KBM-7 (cell line): ENCODE data around the gene VSTM2B.

Source experiments
- DNase-seq: peaks from one replicate; pipeline ENCODE4 v3.0.0-alpha.2; 2015
- in situ Hi-C: fragments of 300-500 bp; cut with MboI; formaldehyde crosslinking; loops from 2 replicates; pipeline ENCODE4 v1.14.3; 2020; ENCODE audit warnings: low sequenced_read_pairs, low pct_unique_long_range_greater_than_20kb, mixed read lengths

The VSTM2B gene

DNA sequence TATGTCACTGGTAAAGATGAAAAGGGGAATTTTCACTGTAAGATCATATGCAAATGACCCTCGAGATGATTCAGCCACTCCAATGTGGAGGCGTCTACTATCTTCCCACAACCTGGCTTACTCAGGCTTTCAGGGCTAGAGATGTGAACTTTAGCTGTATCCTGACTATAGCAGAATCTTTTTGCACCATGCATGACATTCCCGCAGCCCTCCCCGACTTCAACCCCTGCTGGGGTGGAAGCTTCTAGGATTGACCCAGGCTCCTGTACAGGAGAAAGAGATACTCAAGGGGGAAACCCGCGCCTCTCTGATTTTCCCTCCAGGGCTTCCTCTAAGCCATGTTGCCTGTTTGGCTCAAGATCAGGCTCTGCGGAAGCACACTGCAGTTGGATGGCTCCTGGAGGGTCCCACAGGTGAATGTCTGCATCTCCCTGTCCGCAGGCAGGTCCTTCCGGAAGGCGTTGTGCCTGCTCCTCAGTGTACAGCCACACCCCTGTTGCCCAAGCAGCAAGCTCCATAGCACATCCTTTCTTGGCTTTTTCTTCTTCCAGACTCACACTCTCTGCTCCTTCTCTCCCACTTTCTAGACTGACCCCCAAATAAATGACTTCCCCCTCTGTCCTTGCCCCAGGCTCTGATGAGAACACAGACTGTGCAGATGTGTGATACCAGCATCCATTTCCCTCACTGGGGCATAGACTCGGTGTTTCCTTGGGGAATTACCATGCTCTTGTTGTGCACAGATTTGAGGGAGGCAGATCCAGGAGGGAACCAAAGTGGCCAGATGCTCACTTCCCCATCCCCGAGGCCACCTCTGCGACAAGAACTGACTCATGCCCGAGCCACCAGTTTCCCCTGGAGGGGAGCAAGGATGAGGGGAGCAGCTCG is 51.2 kb downstream of the VSTM2B start:
- no peak for DNase-seq

DNA sequence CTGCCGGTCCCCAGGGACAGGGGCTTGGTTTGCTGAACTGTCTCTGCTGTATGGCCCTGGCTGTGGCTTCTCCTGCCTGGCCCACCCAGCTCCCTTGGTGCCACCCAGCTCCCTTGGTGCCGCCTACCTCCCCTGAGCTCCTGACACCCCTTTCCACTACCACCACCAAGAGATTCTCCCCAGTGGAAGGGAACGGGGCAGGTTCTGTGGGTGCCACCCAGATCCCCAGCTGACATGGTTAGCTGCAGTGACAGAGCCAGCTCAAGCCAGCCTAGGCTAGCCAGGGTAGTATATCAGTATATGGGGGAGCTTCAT is 51.8 kb downstream of the VSTM2B start:
- in situ Hi-C loops = no loop called here
- DNase-seq = no peak

More for the DNA sequence above, 51.2 kb downstream of the VSTM2B start:
- in situ Hi-C loops = no loop called here

- DNase-seq = no peak
- in situ Hi-C loops = no loop called here
These were observed 52.6 kb downstream of the VSTM2B start for GRCh38 chr19:29578349-29578748.

DNA sequence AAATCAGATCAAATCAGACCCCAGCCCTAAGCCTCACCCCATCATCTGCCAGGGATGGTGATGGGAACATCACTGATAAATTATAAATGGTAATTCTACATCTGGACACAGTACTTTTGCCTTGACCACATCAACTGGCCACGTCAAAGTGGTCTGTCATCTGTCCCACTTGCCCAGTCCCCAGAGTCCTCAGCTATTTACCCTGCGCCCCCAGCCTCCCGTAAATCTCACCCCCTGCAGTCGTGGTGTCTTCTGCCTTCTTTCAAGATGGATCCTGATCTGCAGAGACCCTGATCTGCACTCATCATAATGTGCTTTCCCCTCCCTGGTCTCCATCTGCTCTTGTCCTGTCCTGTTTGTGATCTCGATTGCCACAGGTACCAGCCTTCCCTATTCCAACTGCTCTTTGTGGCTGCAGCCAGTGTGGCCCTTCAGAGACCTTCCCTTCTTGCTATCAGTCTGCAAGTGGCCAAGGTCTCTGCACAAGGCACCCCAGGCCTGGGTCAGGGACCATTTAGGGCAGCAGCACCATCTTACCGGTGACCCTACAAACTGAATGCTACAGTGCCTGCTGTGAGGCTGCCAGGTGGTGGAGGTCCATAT is 53.6 kb downstream of the VSTM2B start:
- in situ Hi-C loops = no loop called here
- DNase-seq = no peak

DNA sequence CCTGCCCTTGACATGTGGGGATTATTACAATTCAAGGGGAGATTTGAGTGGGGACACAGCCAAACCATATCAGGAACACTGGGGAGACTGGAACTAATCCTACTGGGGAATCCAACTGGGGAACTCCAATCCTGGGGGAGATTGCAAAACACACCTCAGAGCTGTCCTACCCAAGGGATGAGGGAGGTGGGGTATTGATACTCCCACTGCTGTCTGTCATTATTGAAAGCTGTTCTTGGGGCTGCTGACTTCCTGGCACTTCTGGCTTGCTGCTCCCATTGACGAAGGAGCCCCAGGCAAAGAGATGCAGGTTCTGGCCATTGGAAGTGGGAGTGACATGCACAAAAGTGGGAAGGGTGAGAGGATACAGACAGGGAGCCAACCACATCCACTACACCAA is 55.6 kb downstream of the VSTM2B start:
- in situ Hi-C loops = no loop called here
- no peak for DNase-seq

- no peak for DNase-seq
- in situ Hi-C loops = no loop called here
These were observed 57.6 kb downstream of the VSTM2B start for GRCh38 chr19:29583196-29583999.

DNA sequence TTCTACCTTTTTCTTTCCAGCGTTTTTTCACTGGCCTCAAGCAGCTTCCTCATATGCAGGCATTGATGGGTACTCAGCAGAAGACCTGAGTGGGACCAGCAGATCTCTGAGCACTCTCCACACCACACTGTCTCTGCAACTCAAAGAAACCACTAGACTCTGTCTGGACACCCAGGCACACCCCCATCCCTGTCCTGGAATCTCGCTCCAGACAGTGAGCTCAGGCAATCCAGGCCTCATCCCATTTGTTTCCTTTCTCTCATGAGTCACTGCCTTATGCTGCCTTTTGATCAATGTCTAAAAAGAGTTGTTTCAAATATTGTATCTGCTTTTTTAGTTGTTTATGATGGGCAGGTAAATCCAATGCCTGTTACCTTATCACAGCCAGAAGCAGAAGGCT is 60.6 kb downstream of the VSTM2B start:
- in situ Hi-C loops = no loop called here

GRCh38 chr19:29587059-29587458 is 61.3 kb downstream of the VSTM2B start:
- in situ Hi-C loops = no loop called here
- DNase-seq = no peak

More for the DNA sequence above, 60.6 kb downstream of the VSTM2B start:
- DNase-seq = no peak

- in situ Hi-C loops = no loop called here
- peak; percentile 8 for DNase-seq
These were observed 61.8 kb downstream of the VSTM2B start for GRCh38 chr19:29587518-29587986.

GRCh38 chr19:29588095-29588494 is 62.3 kb downstream of the VSTM2B start:
- no peak for DNase-seq
- in situ Hi-C loops = no loop called here

DNA sequence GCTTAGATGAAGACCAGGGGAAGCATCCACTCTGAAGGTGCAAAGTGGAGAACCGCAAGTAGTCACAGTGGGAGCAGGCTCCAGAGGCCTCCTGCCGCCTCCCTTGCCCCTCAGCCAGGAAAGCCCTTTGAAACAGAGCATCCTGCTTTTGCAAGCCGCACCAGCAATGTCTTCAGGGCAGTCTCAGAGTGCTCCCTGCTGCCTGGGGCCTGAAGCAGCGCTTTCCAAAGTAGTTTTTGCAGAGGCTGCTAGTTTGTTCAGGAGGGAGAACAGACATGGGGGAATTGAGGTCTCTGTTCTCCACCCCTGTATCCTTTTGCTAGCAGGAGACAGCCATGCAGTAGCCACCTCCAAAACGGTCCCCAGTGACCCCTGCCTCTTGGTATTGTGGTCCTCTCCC is 64.5 kb downstream of the VSTM2B start:
- DNase-seq = no peak
- in situ Hi-C loops = no loop called here

GRCh38 chr19:29591670-29592069 is 65.9 kb downstream of the VSTM2B start:
- in situ Hi-C loops = no loop called here
- DNase-seq = no peak

DNA sequence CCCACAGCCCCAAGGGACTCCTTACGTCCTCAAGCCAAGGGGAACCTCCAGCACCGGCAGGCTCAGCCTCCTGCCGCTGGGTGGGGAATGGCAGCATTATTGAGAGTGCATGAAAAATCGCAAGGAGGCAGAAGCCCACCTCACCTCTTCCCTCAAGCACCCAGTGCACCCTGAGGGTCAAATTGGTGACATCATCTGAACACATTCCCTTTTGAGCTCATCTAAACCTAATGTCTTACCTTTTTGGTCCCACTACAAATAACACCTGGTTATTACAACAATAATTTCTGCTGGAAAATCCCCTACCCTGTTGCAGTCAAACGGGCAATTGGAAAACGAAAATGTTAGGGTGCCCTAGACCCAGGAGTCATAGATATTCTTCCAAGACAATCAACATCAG is 68.1 kb downstream of the VSTM2B start:
- in situ Hi-C loops = no loop called here
- DNase-seq = no peak

DNA sequence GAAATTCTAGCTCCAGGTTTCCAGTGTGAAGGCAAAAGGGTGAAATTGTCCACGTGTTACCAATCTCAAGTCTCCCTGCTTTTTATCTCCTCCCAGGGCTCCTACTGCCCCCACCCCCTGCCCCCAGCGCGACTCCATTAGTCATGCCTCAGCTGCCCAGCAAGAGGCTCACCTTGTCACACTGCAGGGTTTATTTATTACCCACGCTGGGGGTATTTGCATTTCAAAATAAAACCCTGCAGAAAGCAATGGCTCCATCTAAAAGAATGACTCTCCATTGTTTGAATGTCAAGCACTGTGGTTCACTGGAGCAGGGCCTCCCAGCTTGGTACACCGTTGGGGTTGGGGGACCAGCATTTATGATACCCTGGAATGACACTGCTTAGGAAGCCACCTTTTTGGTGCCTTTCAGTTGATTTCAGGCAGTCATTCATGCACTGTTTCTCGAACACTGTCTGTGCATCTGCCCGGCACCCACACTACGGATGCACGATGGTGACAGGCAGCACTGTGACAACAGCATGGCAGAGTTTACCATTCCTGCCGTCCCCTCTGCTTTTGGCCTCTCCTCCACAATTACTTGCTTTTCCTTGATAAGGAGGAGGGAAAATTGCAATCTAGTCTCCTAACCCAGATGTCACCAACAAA is 70.4 kb downstream of the VSTM2B start:
- in situ Hi-C loops = no loop called here
- DNase-seq = no peak

DNA sequence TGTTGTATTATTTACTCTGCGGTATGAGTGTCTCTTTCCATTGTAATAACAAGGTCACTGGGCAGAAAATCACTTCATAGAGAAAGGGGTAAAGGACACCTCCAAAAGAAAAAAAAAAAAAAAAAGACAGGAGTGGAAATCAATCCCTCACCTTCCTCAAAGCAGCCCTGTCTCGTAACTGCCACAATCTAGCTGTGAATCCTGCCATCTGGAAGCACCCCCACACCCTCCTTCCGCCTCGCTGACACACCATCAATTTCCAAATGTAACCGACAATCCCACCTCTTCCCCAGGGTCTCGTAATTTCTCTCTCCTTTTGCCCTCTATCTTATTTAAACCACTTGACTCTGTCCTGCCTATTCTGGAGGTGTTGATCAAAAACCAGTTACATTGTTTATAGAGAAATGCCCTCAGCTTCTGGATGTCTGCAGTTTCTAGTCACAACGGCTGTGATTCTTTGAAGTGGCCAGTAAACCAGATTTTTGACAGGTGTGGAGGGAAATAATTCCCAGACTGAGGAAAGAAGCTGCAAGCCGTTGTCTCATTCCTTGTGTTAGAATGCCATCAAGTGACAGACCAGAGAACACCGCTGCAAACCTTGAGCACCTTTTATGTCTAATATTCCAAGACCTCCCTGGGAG is 71.2 kb downstream of the VSTM2B start:
- in situ Hi-C loops = no loop called here
- peak; percentile 18 for DNase-seq

GRCh38 chr19:29598036-29598435 is 72.2 kb downstream of the VSTM2B start:
- in situ Hi-C loops = no loop called here
- DNase-seq = no peak

DNA sequence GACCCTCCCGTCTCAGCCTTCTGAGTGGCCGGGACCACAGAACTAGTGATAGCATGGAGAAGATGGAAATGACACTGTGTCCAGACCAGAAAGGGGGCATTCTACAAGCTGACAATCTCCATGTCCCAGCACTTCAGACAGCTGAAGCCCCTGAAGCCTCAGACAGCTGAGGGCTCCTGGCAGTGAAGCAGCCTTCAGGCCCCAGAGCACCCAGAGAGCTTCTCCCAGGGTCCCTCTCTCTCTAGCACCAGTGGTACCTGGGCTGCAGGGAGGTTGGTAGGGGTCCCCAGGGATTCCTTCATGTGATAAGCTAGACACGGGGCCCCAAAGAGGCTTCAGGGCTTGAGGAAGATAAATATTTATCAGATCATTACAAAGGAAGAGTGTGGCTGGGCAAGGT is 72.7 kb downstream of the VSTM2B start:
- DNase-seq = no peak
- in situ Hi-C loops = no loop called here

DNA sequence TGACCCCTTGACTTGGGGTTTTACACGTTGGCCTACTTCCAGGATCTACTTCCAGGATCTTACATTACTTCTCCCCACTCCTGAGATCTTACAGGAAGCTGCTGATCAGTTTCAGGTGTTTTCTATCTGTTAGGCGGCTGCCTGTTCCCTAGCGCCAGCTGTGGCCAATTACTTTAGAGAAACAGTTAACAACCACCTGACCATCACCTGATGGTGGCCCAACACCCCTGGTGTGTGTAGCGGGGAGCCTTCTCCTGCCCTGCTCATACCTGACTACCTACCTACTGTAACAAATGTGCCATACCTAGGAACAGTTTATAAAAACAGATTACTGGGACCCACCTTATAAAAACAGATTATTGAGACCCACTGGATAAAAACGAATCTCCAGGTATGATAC is 77.5 kb downstream of the VSTM2B start:
- DNase-seq = no peak
- in situ Hi-C loops = no loop called here
